ENCODE data around the gene MED17. TPM values are rescaled to one million over a fixed set of nuclear protein-coding genes. Genes with fewer than 3 reads are reported as not detected.

MED17 gene, protein sequence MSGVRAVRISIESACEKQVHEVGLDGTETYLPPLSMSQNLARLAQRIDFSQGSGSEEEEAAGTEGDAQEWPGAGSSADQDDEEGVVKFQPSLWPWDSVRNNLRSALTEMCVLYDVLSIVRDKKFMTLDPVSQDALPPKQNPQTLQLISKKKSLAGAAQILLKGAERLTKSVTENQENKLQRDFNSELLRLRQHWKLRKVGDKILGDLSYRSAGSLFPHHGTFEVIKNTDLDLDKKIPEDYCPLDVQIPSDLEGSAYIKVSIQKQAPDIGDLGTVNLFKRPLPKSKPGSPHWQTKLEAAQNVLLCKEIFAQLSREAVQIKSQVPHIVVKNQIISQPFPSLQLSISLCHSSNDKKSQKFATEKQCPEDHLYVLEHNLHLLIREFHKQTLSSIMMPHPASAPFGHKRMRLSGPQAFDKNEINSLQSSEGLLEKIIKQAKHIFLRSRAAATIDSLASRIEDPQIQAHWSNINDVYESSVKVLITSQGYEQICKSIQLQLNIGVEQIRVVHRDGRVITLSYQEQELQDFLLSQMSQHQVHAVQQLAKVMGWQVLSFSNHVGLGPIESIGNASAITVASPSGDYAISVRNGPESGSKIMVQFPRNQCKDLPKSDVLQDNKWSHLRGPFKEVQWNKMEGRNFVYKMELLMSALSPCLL
- total RNA-seq: 55.8 and 59.4 TPM in 2 replicates

DNA sequence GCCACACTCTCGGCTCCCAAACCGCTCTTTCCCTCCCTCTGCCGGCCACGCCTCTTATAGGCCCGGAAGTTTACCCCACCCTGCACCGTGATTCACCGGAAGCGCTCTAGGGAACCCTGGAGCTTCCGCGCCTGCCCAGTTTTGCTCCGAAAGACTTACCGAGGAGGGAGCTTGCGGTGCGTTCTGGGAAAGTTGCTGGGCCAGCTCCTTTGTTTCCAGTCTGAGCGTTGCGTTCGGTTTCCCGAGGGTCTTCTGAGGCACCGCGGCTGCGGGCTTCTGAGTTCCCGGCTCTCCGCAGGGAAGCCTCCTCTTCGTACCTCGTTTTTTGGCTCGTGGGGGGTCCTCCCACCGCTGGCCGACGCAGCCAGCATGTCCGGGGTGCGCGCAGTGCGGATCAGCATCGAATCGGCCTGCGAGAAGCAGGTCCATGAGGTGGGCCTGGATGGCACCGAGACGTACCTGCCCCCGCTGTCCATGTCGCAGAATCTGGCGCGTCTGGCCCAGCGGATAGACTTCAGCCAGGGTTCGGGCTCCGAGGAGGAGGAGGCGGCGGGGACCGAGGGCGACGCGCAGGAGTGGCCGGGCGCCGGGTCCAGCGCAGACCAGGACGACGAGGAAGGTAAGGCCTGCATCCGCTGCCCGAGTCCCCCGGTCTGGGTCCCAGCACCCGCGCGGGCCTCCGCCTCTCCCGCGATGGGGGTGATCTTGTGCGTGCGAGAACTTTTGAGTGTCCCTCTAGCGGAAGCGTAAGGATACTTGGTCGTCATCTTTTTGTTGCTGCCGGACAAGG lies at the start of gene MED17:
Gene MED17, plus strand, starts transcription at position 138 of the 790 bp plus-strand sequence. Its CDS starts 232 bp downstream, at position 370.
- peak within 1 kb of the TSS; percentile 88 for H3K27ac Mint-ChIP-seq
- no peaks in the 10 kb centered on the region for H3K27me3 Mint-ChIP-seq (ENCODE audit: insufficient read depth)
- H3K4me1 Mint-ChIP-seq (ENCODE audit: low read depth): peaks cover 45% of the 10 kb centered on the region
- H3K9me3 Mint-ChIP-seq: no peaks in the 10 kb centered on the region
- peak; percentile 87 for DNase-seq (ENCODE audit: low spot score)
- peak within 1 kb of the TSS; percentile 93 for H3K4me3 Mint-ChIP-seq
- H3K36me3 Mint-ChIP-seq (ENCODE audit: low read depth): peaks cover 27% of the 10 kb centered on the region
- intact Hi-C loops (cut with micrococcal nuclease): loop anchor here (1.0 to 5.0 kb wide), 9 partner anchors 43 to 1303 kb away; partner anchors contain the start of genes ANKRD49, C11orf54, CEP295 and CWC15

GRCh38 chr11:93734427-93735222 lies 49.5 kb upstream of the MED17 start:
- intact Hi-C loops (cut with micrococcal nuclease): loop anchor here (5.0 kb wide), 1 partner anchor 37 kb away; no protein-coding TSS in a partner anchor

DNA sequence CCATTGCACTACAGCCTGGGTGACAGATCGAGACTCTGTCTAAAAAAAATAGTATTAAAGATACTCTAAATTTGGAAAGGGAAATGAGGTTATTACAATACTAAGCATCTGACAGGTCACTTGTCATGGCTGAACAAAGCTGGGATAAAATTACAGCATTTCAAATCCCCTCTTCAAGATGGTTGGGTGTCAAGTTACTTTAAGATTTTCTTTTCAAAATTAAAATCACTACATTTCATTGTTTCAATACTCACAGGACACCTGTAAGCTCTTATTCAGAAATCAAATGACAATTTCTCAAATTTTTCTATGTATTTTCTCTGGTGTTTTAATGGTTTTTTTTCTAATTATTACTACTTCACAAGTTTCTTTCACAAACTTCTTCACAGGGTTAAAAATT lies 48.5 kb upstream of the MED17 start:
- Mint-ChIP-seq H3K4me1 (ENCODE audit: low read depth) (peaks cover 77% of the 10 kb centered on the region), H3K9me3 (no peaks in the 10 kb centered on the region), H3K27me3 (ENCODE audit: insufficient read depth) (no peaks in the 10 kb centered on the region), H3K27ac (no peak overlapping the region), H3K4me3 (peak overlapping the region; percentile 67), H3K36me3 (ENCODE audit: low read depth) (peaks cover 84% of the 10 kb centered on the region)
- DNase-seq (ENCODE audit: low spot score): no peak
- intact Hi-C loops (cut with micrococcal nuclease): no loop called here

More at GRCh38 chr11:93734427-93735222, 49.5 kb upstream of the MED17 start:
- peaks cover 79% of the 10 kb centered on the region for H3K4me1 Mint-ChIP-seq (ENCODE audit: low read depth)
- peaks cover 85% of the 10 kb centered on the region for H3K36me3 Mint-ChIP-seq (ENCODE audit: low read depth)
- H3K9me3 Mint-ChIP-seq: no peaks in the 10 kb centered on the region
- H3K27ac Mint-ChIP-seq: no peak overlapping the region
- H3K4me3 Mint-ChIP-seq: peak overlapping the region; percentile 59
- no peak for DNase-seq (ENCODE audit: low spot score)
- H3K27me3 Mint-ChIP-seq (ENCODE audit: insufficient read depth): no peaks in the 10 kb centered on the region

DNA sequence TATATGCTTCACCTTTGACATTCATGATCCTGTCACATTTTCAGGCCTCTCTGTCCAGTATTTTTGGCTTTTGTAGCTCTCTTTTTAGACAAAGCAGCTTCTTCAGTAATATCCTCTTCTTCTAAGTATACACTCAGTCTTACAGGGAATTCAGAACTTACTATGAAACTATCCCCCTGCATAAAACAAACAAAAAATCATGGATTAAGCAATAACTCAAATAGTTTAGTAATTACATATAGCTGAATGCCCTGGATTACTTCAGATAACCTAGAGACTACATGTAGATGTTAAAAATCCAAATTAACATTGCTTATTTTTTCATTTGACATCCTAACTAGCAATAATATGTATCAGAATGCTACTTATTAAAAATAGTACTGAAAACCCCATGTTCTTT lies 48.0 kb upstream of the MED17 start:
- no peaks in the 10 kb centered on the region for H3K9me3 Mint-ChIP-seq
- H3K4me3 Mint-ChIP-seq: peak overlapping the region; percentile 67
- peak overlapping the region; percentile 58 for H3K27ac Mint-ChIP-seq
- H3K4me1 Mint-ChIP-seq (ENCODE audit: low read depth): peaks cover 76% of the 10 kb centered on the region
- H3K36me3 Mint-ChIP-seq (ENCODE audit: low read depth): peaks cover 89% of the 10 kb centered on the region
- intact Hi-C loops (cut with micrococcal nuclease): no loop called here
- DNase-seq (ENCODE audit: low spot score): no peak
- no peaks in the 10 kb centered on the region for H3K27me3 Mint-ChIP-seq (ENCODE audit: insufficient read depth)

DNA sequence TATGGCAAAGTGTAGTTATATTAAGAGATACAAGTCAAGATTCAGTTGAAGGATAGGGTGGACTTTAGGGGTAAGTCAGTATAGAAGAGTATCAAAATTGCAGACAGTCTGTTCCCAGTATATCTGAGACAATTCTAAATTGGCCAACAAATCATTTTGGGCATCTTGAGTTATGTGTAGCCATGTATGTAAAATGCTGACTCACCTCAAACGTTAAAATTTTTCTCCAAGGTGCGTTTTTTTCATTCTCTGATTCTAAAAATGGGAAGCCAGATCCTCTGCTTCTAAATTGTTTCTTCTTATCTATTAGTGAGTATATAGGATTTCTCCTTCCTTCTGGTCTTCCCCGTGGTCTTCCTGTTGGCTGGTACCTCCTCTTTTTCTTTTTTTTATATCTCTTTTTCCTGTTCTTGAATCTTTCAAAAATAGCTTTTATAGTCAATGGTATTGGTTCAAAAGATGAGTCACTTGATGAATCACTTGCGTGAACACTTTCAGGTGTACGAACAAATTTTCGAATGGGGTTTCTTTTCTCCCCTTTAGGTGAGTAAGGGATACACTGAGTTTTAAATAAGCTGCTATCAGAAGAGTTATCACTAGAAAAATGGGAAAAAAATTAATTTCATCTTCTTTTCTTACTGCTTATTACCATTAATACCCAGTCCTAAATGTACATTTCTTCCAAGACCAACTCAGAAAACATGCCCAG lies 46.0 kb upstream of the MED17 start:
- peak overlapping the region; percentile 99 for H3K27ac Mint-ChIP-seq
- intact Hi-C loops (cut with micrococcal nuclease): loop anchor here (1.0 to 2.0 kb wide), 2 partner anchors 8 to 69 kb away; no protein-coding TSS in a partner anchor
- no peaks in the 10 kb centered on the region for H3K27me3 Mint-ChIP-seq (ENCODE audit: insufficient read depth)
- peak overlapping the region; percentile 100 for H3K4me3 Mint-ChIP-seq
- no peak for DNase-seq (ENCODE audit: low spot score)
- H3K4me1 Mint-ChIP-seq (ENCODE audit: low read depth): peaks cover 64% of the 10 kb centered on the region
- H3K9me3 Mint-ChIP-seq: no peaks in the 10 kb centered on the region
- H3K36me3 Mint-ChIP-seq (ENCODE audit: low read depth): peaks cover 77% of the 10 kb centered on the region

GRCh38 chr11:93738647-93739081 lies 45.4 kb upstream of the MED17 start:
- intact Hi-C loops (cut with micrococcal nuclease): loop anchor here (1.0 to 2.0 kb wide), 2 partner anchors 8 to 70 kb away; no protein-coding TSS in a partner anchor
- peaks cover 59% of the 10 kb centered on the region for H3K4me1 Mint-ChIP-seq (ENCODE audit: low read depth)
- H3K27me3 Mint-ChIP-seq (ENCODE audit: insufficient read depth): no peaks in the 10 kb centered on the region
- peak overlapping the region; percentile 100 for H3K4me3 Mint-ChIP-seq
- DNase-seq (ENCODE audit: low spot score): no peak
- H3K36me3 Mint-ChIP-seq (ENCODE audit: low read depth): peaks cover 72% of the 10 kb centered on the region
- H3K27ac Mint-ChIP-seq: peak overlapping the region; percentile 99
- H3K9me3 Mint-ChIP-seq: no peaks in the 10 kb centered on the region

DNA sequence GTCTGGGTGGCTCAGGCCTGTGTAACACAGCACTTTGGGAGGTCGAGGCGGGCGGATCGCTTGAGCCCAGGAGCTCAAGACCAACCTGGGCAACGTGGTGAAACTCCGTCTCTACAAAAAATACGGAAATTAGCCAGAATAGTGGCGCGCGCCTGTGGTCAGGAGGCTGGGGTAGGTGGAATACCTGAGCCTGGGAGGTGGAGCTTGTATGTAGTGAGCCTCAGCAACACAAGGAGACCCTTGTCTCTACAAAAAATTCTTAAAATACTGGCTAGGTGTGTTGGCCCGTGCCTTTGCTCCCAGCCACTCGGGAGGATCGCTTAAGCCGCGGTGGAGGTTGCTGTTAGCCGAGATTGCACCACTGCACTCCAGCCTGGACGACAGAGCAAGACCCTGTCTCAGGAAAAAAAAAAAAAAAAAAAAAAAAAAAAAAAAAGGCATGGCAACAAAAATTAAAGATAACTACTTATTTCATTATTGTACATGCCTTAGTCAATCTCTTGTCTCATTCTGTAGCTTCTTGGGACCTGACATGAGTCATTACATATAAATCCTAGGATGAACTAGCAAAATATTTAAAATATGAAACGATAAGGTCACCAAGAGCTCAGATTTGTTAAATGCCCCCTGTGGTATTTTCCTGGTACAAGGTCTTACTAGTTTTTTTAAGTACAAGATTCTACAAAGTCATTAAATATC lies 43.9 kb upstream of the MED17 start:
- peaks cover 63% of the 10 kb centered on the region for H3K36me3 Mint-ChIP-seq (ENCODE audit: low read depth)
- H3K27me3 Mint-ChIP-seq (ENCODE audit: insufficient read depth): no peaks in the 10 kb centered on the region
- peak overlapping the region; percentile 100 for H3K4me3 Mint-ChIP-seq
- intact Hi-C loops (cut with micrococcal nuclease): loop anchor here (2.0 to 5.0 kb wide), 5 partner anchors 198 to 1327 kb away; partner anchors contain the start of genes CWC15, FUT4, KDM4D and PANX1
- DNase-seq (ENCODE audit: low spot score): peak; percentile 9
- H3K27ac Mint-ChIP-seq: peak overlapping the region; percentile 99
- H3K9me3 Mint-ChIP-seq: no peaks in the 10 kb centered on the region
- H3K4me1 Mint-ChIP-seq (ENCODE audit: low read depth): peaks cover 60% of the 10 kb centered on the region

- no peaks in the 10 kb centered on the region for H3K27me3 Mint-ChIP-seq (ENCODE audit: insufficient read depth)
- peak; percentile 41 for DNase-seq (ENCODE audit: low spot score)
- peaks cover 61% of the 10 kb centered on the region for H3K36me3 Mint-ChIP-seq (ENCODE audit: low read depth)
- H3K4me1 Mint-ChIP-seq (ENCODE audit: low read depth): peaks cover 59% of the 10 kb centered on the region
- H3K27ac Mint-ChIP-seq: peak overlapping the region; percentile 99
- H3K9me3 Mint-ChIP-seq: no peaks in the 10 kb centered on the region
- intact Hi-C loops (cut with micrococcal nuclease): loop anchor here (1.0 to 5.0 kb wide), 9 partner anchors 44 to 1326 kb away; partner anchors contain the start of genes ANKRD49, CEP295, CWC15 and FUT4
- H3K4me3 Mint-ChIP-seq: peak overlapping the region; percentile 100
Measured at GRCh38 chr11:93740730-93741093, 43.4 kb upstream of the MED17 start.

- no peaks in the 10 kb centered on the region for H3K27me3 Mint-ChIP-seq (ENCODE audit: insufficient read depth)
- peak within 1 kb of the TSS; percentile 100 for H3K4me3 Mint-ChIP-seq
- peak within 1 kb of the TSS; percentile 99 for H3K27ac Mint-ChIP-seq
- DNase-seq (ENCODE audit: low spot score): peak; percentile 96
- H3K4me1 Mint-ChIP-seq (ENCODE audit: low read depth): peaks cover 53% of the 10 kb centered on the region
- intact Hi-C loops (cut with micrococcal nuclease): loop anchor here (1.0 to 5.0 kb wide), 9 partner anchors 43 to 1326 kb away; partner anchors contain the start of genes ANKRD49, CEP295, CWC15 and FUT4
- H3K9me3 Mint-ChIP-seq: no peaks in the 10 kb centered on the region
- peaks cover 55% of the 10 kb centered on the region for H3K36me3 Mint-ChIP-seq (ENCODE audit: low read depth)
Measured at GRCh38 chr11:93741094-93741881, 42.8 kb upstream of the MED17 start, which contains the start of the genes C11orf54 and TAF1D. TSS of gene C11orf54 (plus strand) at chr11:93741672. CDS start at chr11:93747394, 5,722 bp downstream. TSS of gene TAF1D (minus strand) at chr11:93741495. CDS start at chr11:93739304, 2,191 bp downstream.

- peaks cover 50% of the 10 kb centered on the region for H3K36me3 Mint-ChIP-seq (ENCODE audit: low read depth)
- no peaks in the 10 kb centered on the region for H3K27me3 Mint-ChIP-seq (ENCODE audit: insufficient read depth)
- peak overlapping the region; percentile 100 for H3K4me3 Mint-ChIP-seq
- H3K9me3 Mint-ChIP-seq: no peaks in the 10 kb centered on the region
- peak overlapping the region; percentile 99 for H3K27ac Mint-ChIP-seq
- peaks cover 47% of the 10 kb centered on the region for H3K4me1 Mint-ChIP-seq (ENCODE audit: low read depth)
- DNase-seq (ENCODE audit: low spot score): no peak
- intact Hi-C loops (cut with micrococcal nuclease): loop anchor here (1.0 to 5.0 kb wide), 9 partner anchors 42 to 1325 kb away; partner anchors contain the start of genes ANKRD49, CEP295, CWC15 and FUT4
Measured at GRCh38 chr11:93741882-93742226, 42.2 kb upstream of the MED17 start.

Data from activated T-helper 1 cell treated with anti-CD3 and anti-CD28 coated beads, Interleukin-12 subunit alpha, Interleukin-12 subunit beta, Interleukin-2, Interleukin-4 antibody, amounts not matched to agents 30 ng/mL and 10 ng/mL and 1 ng/mL, durations not matched to agents 14 hours and 24 hours and 36 hours (primary cell).